GM12878 (cell line): ENCODE results near the gene PPP1R3G. TPM values are rescaled to one million over a fixed set of nuclear protein-coding genes. Genes with fewer than 3 reads are reported as not detected.

Source experiments
- ATAC-seq: fragments of 200-7000 bp; cut with Tn5 transposase; 3 replicates; pipeline ENCODE4 v1.9.1; 2020; ENCODE audit warnings: mild to moderate bottlenecking, moderate library complexity
- BruUV-seq: library from RNA; stranded (reverse); fragments of 400-500 nt; replicated peaks from 2 replicates; lab custom pipeline; 2021; lab: Mats Ljungman, UMichigan
- CTCF ChIA-PET: fragments of 300-600 bp; sonication (Branson Sonifier 250); formaldehyde crosslinking; extraction: SDS; loops from one replicate; lab custom pipeline; 2021; ENCODE audit warnings: inconsistent platforms; lab: Yijun Ruan, JAX
- POLR2A ChIA-PET: fragments of 350-600 bp; formaldehyde crosslinking; extraction: SDS; loops from one replicate; lab custom pipeline; 2021; ENCODE audit warnings: inconsistent platforms; lab: Charles Lee
- RAD21 ChIA-PET: fragments of 300-600 bp; sonication (Branson Sonifier 250); formaldehyde crosslinking; loops from one replicate; lab custom pipeline; 2023; ENCODE audit warnings: antibody characterized with exemption; ENCODE audit not compliant: unreplicated experiment; lab: Charles Lee
- SMC1A ChIA-PET: fragments of 300-600 bp; sonication (Branson Sonifier 250); formaldehyde crosslinking; loops from one replicate; lab custom pipeline; 2023; ENCODE audit not compliant: unreplicated experiment, uncharacterized antibody; lab: Charles Lee
- DNase-seq: peaks from one replicate; pipeline ENCODE4 v3.0.0-alpha.2; 2011; ENCODE audit warnings: low read depth, low spot score
- FAIRE-seq: peaks from 3 replicates; lab custom pipeline; 2011; peaks lifted over from hg19 to GRCh38; lab: Jason Lieb, UNC
- H2AFZ ChIP-seq: 2 replicates; pipeline ENCODE4 v1.6.0; 2011; ENCODE audit warnings: low read depth, low read length, control low read depth; ENCODE audit not compliant: control insufficient read depth
- H3K27ac ChIP-seq: 2 replicates; pipeline ENCODE4 v1.5.1; 2011; ENCODE audit warnings: control low read depth; ENCODE audit not compliant: control insufficient read depth, insufficient read depth
- H3K27me3 ChIP-seq, 2 experiments: replicated peaks in 1 of 2; 2 replicates each; pipeline versions ENCODE4 v1.6.0 to v1.6.1; 2011; ENCODE audit warnings: low read length in 1 of 2; ENCODE audit not compliant: control insufficient read depth in 2 of 2, insufficient read depth in 2 of 2
- H3K36me3 ChIP-seq, 2 experiments: 2 replicates each; pipeline ENCODE4 v1.5.1; 2011; ENCODE audit warnings: low read length in 1 of 2; ENCODE audit not compliant: control insufficient read depth in 2 of 2, insufficient read depth in 2 of 2
- H3K4me1 ChIP-seq: 2 replicates; pipeline ENCODE4 v1.6.1; 2011; ENCODE audit warnings: mild to moderate bottlenecking, low read length, moderate library complexity, mixed read lengths; ENCODE audit not compliant: control insufficient read depth, insufficient read depth
- H3K4me2 ChIP-seq: 2 replicates; pipeline ENCODE4 v1.6.0; 2011; ENCODE audit warnings: control low read depth; ENCODE audit not compliant: control insufficient read depth, insufficient read depth
- H3K4me3 ChIP-seq: fragments of 200-600 bp; sonication (generic); 2 replicates; pipeline ENCODE4 v1.5.1; 2016
- H3K79me2 ChIP-seq: 2 replicates; pipeline ENCODE4 v1.6.0; 2011; ENCODE audit warnings: low read length; ENCODE audit not compliant: control insufficient read depth, insufficient read depth
- H3K9ac ChIP-seq: 2 replicates; pipeline ENCODE4 v1.8.0; 2011; ENCODE audit warnings: low read length, control low read depth, mixed read lengths; ENCODE audit not compliant: control insufficient read depth, insufficient read depth
- H3K9me3 ChIP-seq: replicated peaks from 3 replicates; pipeline ENCODE4 v1.5.1; 2011; ENCODE audit warnings: mild to moderate bottlenecking, low read length; ENCODE audit not compliant: control insufficient read depth, insufficient read depth
- H4K20me1 ChIP-seq: 2 replicates; pipeline ENCODE4 v1.6.0; 2011; ENCODE audit not compliant: control insufficient read depth, insufficient read depth
- BACH1 ChIP-seq: fragments of 450-650 bp; IDR thresholded peaks from 2 replicates; pipeline ENCODE4 v1.6.1; 2017; ENCODE audit warnings: mild to moderate bottlenecking, borderline replicate concordance
- BCL11A ChIP-seq: IDR thresholded peaks from 2 replicates; pipeline ENCODE4 v1.6.1; 2011; ENCODE audit warnings: low read depth, low read length
- RELB ChIP-seq: fragments of 450-650 bp; IDR thresholded peaks from 2 replicates; pipeline ENCODE4 v1.6.1; 2017; ENCODE audit warnings: low read depth, mild to moderate bottlenecking, moderate library complexity
- SREBF1 ChIP-seq: IDR thresholded peaks from 2 replicates; pipeline ENCODE4 v1.6.1; 2012; ENCODE audit warnings: mild to moderate bottlenecking, low read length
- SUZ12 ChIP-seq: fragments of 200-600 bp; sonication (generic); IDR thresholded peaks from one replicate; pipeline ENCODE4 v1.6.1; 2018; ENCODE audit warnings: antibody characterized with exemption, mild to moderate bottlenecking; ENCODE audit not compliant: unreplicated experiment
- WGBS: methylation state at CpG from one replicate; pipeline ENCODE4 v1.1.6; 2016; ENCODE audit warnings: low lambda C conversion rate; ENCODE audit not compliant: insufficient replicate concordance, insufficient coverage; ENCODE audit errors: missing lambda C conversion rate; 5-methylcytosine and 5-hydroxymethylcytosine counted together
- in situ Hi-C: fragments of 300-500 bp; cut with MboI; formaldehyde crosslinking; loops from 9 replicates; pipeline ENCODE4 v1.14.3; 2018; ENCODE audit warnings: mixed read lengths
- intact Hi-C: fragments of 100-400 bp; cut with micrococcal nuclease; formaldehyde crosslinking; loops from one replicate; pipeline ENCODE4 v1.14.2; 2022; ENCODE audit not compliant: unreplicated experiment
- polyA plus RNA-seq, 11 experiments: library from polyadenylated mRNA; depleted of rRNA in 4 of 11; unstranded in 6 of 11; stranded (reverse) in 5 of 11; fragments of >200 nt; fragmentation: Nextera tagmentation in 4 of 11; fragmentation: Illumina TruSeq in 1 of 11; extraction: Ambion mirVana in 4 of 11; extraction: Trizol in 1 of 11; gene quantifications; 1 replicate in 1 of 11; 2 replicates in 10 of 11; pipeline versions ENCODE4 v1.2.1 to v1.2.3, GENCODE V29; 2011 to 2016; ENCODE audit warnings: inconsistent platforms in 2 of 11, missing spikeins in 2 of 11, low read depth in 1 of 11
- total RNA-seq, 4 experiments: library from RNA; depleted of rRNA in 3 of 4; stranded (reverse); fragments of >200 nt in 3 of 4; fragmentation: Illumina TruSeq in 1 of 4; extraction: Trizol in 1 of 4; gene quantifications; 2 replicates each; pipeline versions ENCODE4 v1.2.1 to v1.2.3, GENCODE V29; 2013 to 2021
- TF ChIP-seq, protein P1 (sequence below): IDR thresholded peaks from 2 replicates; pipeline ENCODE4 v1.6.1; 2011; ENCODE audit warnings: low read depth, mild to moderate bottlenecking, low read length, moderate library complexity, borderline replicate concordance; ENCODE audit errors: extremely low read depth

PPP1R3G gene
- total and polyA plus RNA-seq, 10 of the 15 experiments (the other 5 are each of a cell fraction or from before 2014, with no cell fraction given), result 0.01 to 0.10 (median 0.04) TPM; not detected in 4

DNA sequence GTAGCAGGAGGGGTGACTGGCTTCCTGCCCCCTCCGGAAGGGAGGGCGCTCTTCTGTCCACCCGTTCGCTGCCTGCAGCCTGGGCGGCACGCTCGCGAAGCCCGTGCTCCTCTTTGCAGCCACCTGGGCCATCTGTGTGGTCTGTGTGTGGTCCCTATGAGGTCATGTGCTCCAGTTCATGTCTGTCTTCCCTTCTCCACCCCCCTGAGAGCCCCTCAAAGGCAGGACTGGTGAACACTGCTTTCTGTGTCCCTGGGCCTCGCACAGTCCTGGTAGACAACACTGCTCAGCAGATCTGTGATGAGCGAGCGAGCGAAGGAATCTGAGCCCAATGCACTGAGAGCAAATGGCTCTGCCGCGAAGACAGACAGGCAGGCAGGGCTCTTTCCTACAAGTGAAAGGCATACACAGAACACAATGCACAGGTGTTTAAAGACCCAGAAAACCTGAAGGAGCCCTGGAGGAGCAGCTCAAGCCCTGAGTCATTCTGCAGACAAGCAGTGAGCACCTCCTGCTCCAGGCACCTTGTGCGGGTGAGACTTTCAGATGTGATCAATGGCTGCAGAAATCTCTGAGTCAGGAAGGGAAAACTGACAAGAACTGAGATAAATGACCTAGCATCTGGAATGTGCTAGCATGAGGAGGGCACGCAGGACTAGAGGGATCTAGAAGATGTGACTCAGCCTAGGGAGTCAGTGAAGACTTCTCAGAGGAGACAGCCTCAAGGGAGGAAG, 27.1 kb downstream of the PPP1R3G start:
- Histone ChIP-seq H4K20me1 (no peaks in the 10 kb centered on the region), H3K27me3 (no peaks in the 10 kb centered on the region), H3K4me1 (no peaks in the 10 kb centered on the region), H3K9ac (no peak overlapping the region), H3K9me3 (no peaks in the 10 kb centered on the region), H3K4me2 (no peak overlapping the region), H3K79me2 (no peaks in the 10 kb centered on the region), H3K27ac (no peak overlapping the region), H3K4me3 (no peak overlapping the region), H2AFZ (no peak overlapping the region), H3K36me3 (no peaks in the 10 kb centered on the region)
- ChIA-PET RAD21 (no interaction called here), SMC1A (no interaction called here), CTCF (no interaction called here), POLR2A (no interaction called here)
- BruUV-seq, result no TSS peak
- TF ChIP-seq, protein P1, sequence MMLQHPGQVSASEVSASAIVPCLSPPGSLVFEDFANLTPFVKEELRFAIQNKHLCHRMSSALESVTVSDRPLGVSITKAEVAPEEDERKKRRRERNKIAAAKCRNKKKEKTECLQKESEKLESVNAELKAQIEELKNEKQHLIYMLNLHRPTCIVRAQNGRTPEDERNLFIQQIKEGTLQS, result no peak
- TF ChIP-seq BACH1 (no peak), SREBF1 (no peak), RELB (no peak), SUZ12 (no peak), BCL11A (no peak)
- intact Hi-C loops (no loop called here), in situ Hi-C loops (no loop called here)
- no peak for ATAC-seq
- 84% methylated on average over 17 of the region's 17 CpGs for WGBS
- DNase-seq, result no peak
- FAIRE-seq, result no peak
